Measurements from ENCODE around the gene SPAG9. TPM values are rescaled to one million over a fixed set of nuclear protein-coding genes. Genes with fewer than 3 reads are reported as not detected.

Gene SPAG9
- total and polyA plus RNA-seq, 2 of the 8 experiments (the other 6 are each of a cell fraction or from before 2014, with no cell fraction given) = 9.8 to 63.8 TPM

DNA sequence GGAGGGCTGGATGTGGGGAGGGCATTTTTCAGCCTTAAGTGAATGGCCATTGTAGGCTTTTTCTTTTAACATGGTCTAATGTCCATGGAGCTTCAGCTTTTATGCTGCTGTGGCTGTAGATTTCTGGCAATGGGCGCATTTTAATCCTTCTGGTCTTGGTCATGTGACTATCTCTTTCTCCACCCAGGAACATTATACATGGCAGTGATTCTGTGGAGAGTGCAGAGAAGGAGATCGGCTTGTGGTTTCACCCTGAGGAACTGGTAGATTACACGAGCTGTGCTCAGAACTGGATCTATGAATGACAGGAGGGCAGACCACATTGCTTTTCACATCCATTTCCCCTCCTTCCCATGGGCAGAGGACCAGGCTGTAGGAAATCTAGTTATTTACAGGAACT is 40.9 kb upstream of the SPAG9 start:
- H3K27ac ChIP-seq (ENCODE audit: low read depth, low read length) = no peak overlapping the region
- H2BK12ac ChIP-seq (ENCODE audit: low read depth, low read length) = no peak overlapping the region
- H3K9ac ChIP-seq (replicated peaks in 1 of 4; ENCODE audit: extremely low read depth in 1 of 4, low read depth in 3 of 4, low read length in 3 of 4) = no peak overlapping the region
- TF ChIP-seq SP2 (IDR thresholded peaks at IDR 0.05; ENCODE audit: low read length) (no peak), SIN3A (conservative IDR thresholded peaks at IDR 0.05 in 1 of 2, IDR thresholded peaks at IDR 0.05 in 1 of 2; ENCODE audit: low read depth in 1 of 2, low read length in 2 of 2) (0 out of 4 replicates have a peak, but pooled peaks of 1 of the 2 experiments have one; percentile 28), TBP (IDR thresholded peaks at IDR 0.05; ENCODE audit: low read depth, low read length) (no peak)
- H2BK120ac ChIP-seq (replicated peaks; ENCODE audit: low read depth, low read length) = no peak overlapping the region
- no peak overlapping the region for H3K4me2 ChIP-seq (ENCODE audit: insufficient read depth in 1 of 2, low read depth in 2 of 2, low read length in 2 of 2)
- ChIA-PET POLR2A (ENCODE audit: partially characterized antibody) (interaction anchor here (1.6 to 6.0 kb wide), 4 partner anchors 8 to 26 kb away, joined by 4 to 82 read pairs (median 30); partner anchors contain the start of gene NME1), CTCF (ENCODE audit: partially characterized antibody) (interaction anchor here (1.4 kb wide), 1 partner anchor 159 kb away, joined by 3 read pairs; no protein-coding TSS in a partner anchor)
- peaks cover 0 to 25% of the 10 kb centered on the region in 2 experiments; a peak in 2 of 4 replicates for H3K79me2 ChIP-seq (ENCODE audit: control insufficient read depth in 1 of 2, insufficient read depth in 2 of 2, low read length in 2 of 2)
- no peak overlapping the region for H3K18ac ChIP-seq (ENCODE audit: extremely low read depth, low read length)
- no peaks in the 10 kb centered on the region for H3K9me3 ChIP-seq (ENCODE audit: insufficient read depth in 2 of 2, low read depth in 1 of 2, low read length in 1 of 2)
- FAIRE-seq (no peak), DNase-seq (ENCODE audit: low read depth in 1 of 2, low spot score in 2 of 2) (no peak)
- no peak overlapping the region for H3K14ac ChIP-seq (ENCODE audit: insufficient read length)
- no peak overlapping the region for H2AFZ ChIP-seq (ENCODE audit: low read length)
- H2BK20ac ChIP-seq (ENCODE audit: low read length) = no peak overlapping the region
- peaks cover 0 to 9% (median 2%) of the 10 kb centered on the region in 4 experiments; a peak in 4 of 7 replicates for H3K4me1 ChIP-seq (replicated peaks in 1 of 4; ENCODE audit: control insufficient read depth in 3 of 4, insufficient read depth in 4 of 4, low read length in 3 of 4)
- no peak overlapping the region for H2BK5ac ChIP-seq (ENCODE audit: low read depth, low read length)
- no peak overlapping the region for H3K56ac ChIP-seq (replicated peaks; ENCODE audit: insufficient read length, low read depth, low read length)
- H3K23ac ChIP-seq (ENCODE audit: insufficient read length) = no peak overlapping the region
- H3K4ac ChIP-seq (replicated peaks; ENCODE audit: insufficient read length, low read depth, low read length) = no peak overlapping the region
- WGBS, 2 experiments (ENCODE audit: extremely low coverage in 1 of 2, insufficient coverage in 1 of 2, insufficient read length in 1 of 2, insufficient replicate concordance in 2 of 2, low coverage in 1 of 2, low lambda C conversion rate in 2 of 2, missing lambda C conversion rate in 1 of 2) = 77% methylated on average over 3 of the region's 3 CpGs; no CpG with 5 or more reads in 1 of the 2 experiments
- H3K4me3 ChIP-seq (ENCODE audit: extremely low read depth in 1 of 4, insufficient read depth in 2 of 4, low read depth in 3 of 4, low read length in 4 of 4) = no peak overlapping the region
- no peaks in the 10 kb centered on the region for H3K27me3 ChIP-seq (replicated peaks in 1 of 4; ENCODE audit: control insufficient read depth in 3 of 4, extremely low read depth in 1 of 4, insufficient read depth in 3 of 4, low read length in 3 of 4)
- no peak overlapping the region for H2AK5ac ChIP-seq (ENCODE audit: low read depth, low read length)
- peaks cover 26 to 50% (median 43%) of the 10 kb centered on the region in 4 experiments for H3K36me3 ChIP-seq (ENCODE audit: control insufficient read depth in 2 of 4, insufficient read depth in 4 of 4, low read length in 3 of 4)
- H4K20me1 ChIP-seq (replicated peaks in 1 of 2; ENCODE audit: control insufficient read depth in 1 of 2, insufficient read depth in 2 of 2, low read length in 2 of 2) = peaks cover 0 to 6% of the 10 kb centered on the region in 2 experiments
- H3K23me2 ChIP-seq (ENCODE audit: low read depth, low read length) = peaks cover 9% of the 10 kb centered on the region
- no peak overlapping the region for H4K5ac ChIP-seq (ENCODE audit: insufficient read length, low read depth, low read length)
- H4K8ac ChIP-seq (ENCODE audit: extremely low read depth, insufficient read depth, low read length) = no peak overlapping the region
- no peak overlapping the region for H4K91ac ChIP-seq (replicated peaks; ENCODE audit: insufficient read length, low read length)
- peaks cover 5% of the 10 kb centered on the region for H3K79me1 ChIP-seq (ENCODE audit: low read depth, low read length)
- H2BK15ac ChIP-seq (ENCODE audit: low read length) = no peak overlapping the region

Data from H1 (cell line).